Fibroblast of lung (primary cell): ENCODE data around the gene IL17D. TPM values are rescaled to one million over a fixed set of nuclear protein-coding genes. Genes with fewer than 3 reads are reported as not detected.

ENCODE experiments used
- DNase-seq, 2 donors: peaks; one replicate each; pipeline versions ENCODE4 v3.0.0 to v3.0.0-alpha.2; 2010; ENCODE audit warnings: low read depth in 2 of 2
- H2AFZ ChIP-seq: 2 replicates; pipeline ENCODE4 v1.5.1; 2012; ENCODE audit warnings: low read length, control low read depth, inconsistent platforms
- H3K27ac ChIP-seq: 2 replicates; pipeline ENCODE4 v1.5.1; 2011; ENCODE audit warnings: low read length, control low read depth; ENCODE audit not compliant: insufficient read depth
- H3K27me3 ChIP-seq: 2 replicates; pipeline ENCODE4 v1.5.1; 2011; ENCODE audit warnings: mild to moderate bottlenecking, low read length; ENCODE audit not compliant: control insufficient read depth, insufficient read depth
- H3K36me3 ChIP-seq: 2 replicates; pipeline ENCODE4 v1.5.1; 2011; ENCODE audit warnings: low read length; ENCODE audit not compliant: control insufficient read depth, insufficient read depth
- H3K4me1 ChIP-seq: 2 replicates; pipeline ENCODE4 v1.5.1; 2011; ENCODE audit warnings: low read length; ENCODE audit not compliant: control insufficient read depth, insufficient read depth; ENCODE audit errors: extremely low read depth
- H3K4me2 ChIP-seq: 2 replicates; pipeline ENCODE4 v1.5.1; 2011; ENCODE audit warnings: low read length, control low read depth; ENCODE audit not compliant: insufficient read depth; ENCODE audit errors: extremely low read depth
- H3K4me3 ChIP-seq, 4 experiments: fragments of 200-600 bp in 1 of 4; sonication (generic) in 1 of 4; replicated peaks in 1 of 4; 2 replicates each; pipeline ENCODE4 v1.5.1; 2011 to 2016; ENCODE audit warnings: low read length in 4 of 4, low read depth in 3 of 4, mild to moderate bottlenecking in 3 of 4, control low read depth in 2 of 4, inconsistent platforms in 1 of 4, mixed read lengths in 1 of 4; ENCODE audit not compliant: insufficient read depth in 1 of 4; ENCODE audit errors: control extremely low read depth in 1 of 4
- H3K79me2 ChIP-seq: 2 replicates; pipeline ENCODE4 v1.5.1; 2012; ENCODE audit warnings: mild to moderate bottlenecking, low read length, inconsistent platforms; ENCODE audit not compliant: control insufficient read depth, insufficient read depth
- H3K9ac ChIP-seq: 2 replicates; pipeline ENCODE4 v1.5.1; 2011; ENCODE audit warnings: mild to moderate bottlenecking, low read length, control low read depth; ENCODE audit not compliant: insufficient read depth
- H3K9me3 ChIP-seq: 2 replicates; pipeline ENCODE4 v1.5.1; 2012; ENCODE audit warnings: low read depth, low read length; ENCODE audit not compliant: control insufficient read depth, insufficient read depth
- H4K20me1 ChIP-seq: 2 replicates; pipeline ENCODE4 v1.5.1; 2011; ENCODE audit warnings: low read length; ENCODE audit not compliant: control insufficient read depth, insufficient read depth; ENCODE audit errors: extremely low read depth
- EZH2 ChIP-seq: IDR thresholded peaks from 2 replicates; pipeline ENCODE4 v1.5.1; 2012; ENCODE audit warnings: low read length, control low read depth, mild to moderate bottlenecking; ENCODE audit errors: missing control alignments
- polyA plus RNA-seq, 2 donors: library from polyadenylated mRNA; depleted of rRNA in 1 of 2; stranded (reverse) in 1 of 2; unstranded in 1 of 2; fragments of >200 nt; gene quantifications; 2 replicates each; pipeline ENCODE4 v1.2.1, GENCODE V29; 2011 to 2012; ENCODE audit warnings: missing spikeins in 1 of 2
- total RNA-seq: library from RNA; depleted of rRNA; stranded (reverse); fragments of >200 nt; gene quantifications from 2 replicates; pipeline ENCODE4 v1.2.1, GENCODE V29; 2014
- TF ChIP-seq, protein P1 (sequence below), 2 donors: IDR thresholded peaks in 1 of 2; conservative IDR thresholded peaks in 1 of 2; 1 replicate in 1 of 2; 2 replicates in 1 of 2; pipeline ENCODE4 v1.5.1; 2011 to 2012; ENCODE audit warnings: low read length in 2 of 2, control low read depth in 1 of 2, inconsistent platforms in 1 of 2, low read depth in 1 of 2, mild to moderate bottlenecking in 1 of 2

IL17D gene
- total and polyA plus RNA-seq, 2 donors (not counting 1 experiment from before 2014, with no cell fraction given): 1.2 to 2.3 TPM

- no peaks in the 10 kb centered on the region for H3K36me3 ChIP-seq
- H2AFZ ChIP-seq: no peak overlapping the region
- H3K4me3 ChIP-seq: no peak overlapping the region
- H3K27ac ChIP-seq: no peak overlapping the region
- no peak for DNase-seq
- H3K9ac ChIP-seq: no peak overlapping the region
- H3K79me2 ChIP-seq: no peaks in the 10 kb centered on the region
- no peaks in the 10 kb centered on the region for H3K4me1 ChIP-seq
- H4K20me1 ChIP-seq: no peaks in the 10 kb centered on the region
- no peak overlapping the region for H3K4me2 ChIP-seq
- no peaks in the 10 kb centered on the region for H3K9me3 ChIP-seq
- TF ChIP-seq EZH2: no peak
- TF ChIP-seq, protein P1, sequence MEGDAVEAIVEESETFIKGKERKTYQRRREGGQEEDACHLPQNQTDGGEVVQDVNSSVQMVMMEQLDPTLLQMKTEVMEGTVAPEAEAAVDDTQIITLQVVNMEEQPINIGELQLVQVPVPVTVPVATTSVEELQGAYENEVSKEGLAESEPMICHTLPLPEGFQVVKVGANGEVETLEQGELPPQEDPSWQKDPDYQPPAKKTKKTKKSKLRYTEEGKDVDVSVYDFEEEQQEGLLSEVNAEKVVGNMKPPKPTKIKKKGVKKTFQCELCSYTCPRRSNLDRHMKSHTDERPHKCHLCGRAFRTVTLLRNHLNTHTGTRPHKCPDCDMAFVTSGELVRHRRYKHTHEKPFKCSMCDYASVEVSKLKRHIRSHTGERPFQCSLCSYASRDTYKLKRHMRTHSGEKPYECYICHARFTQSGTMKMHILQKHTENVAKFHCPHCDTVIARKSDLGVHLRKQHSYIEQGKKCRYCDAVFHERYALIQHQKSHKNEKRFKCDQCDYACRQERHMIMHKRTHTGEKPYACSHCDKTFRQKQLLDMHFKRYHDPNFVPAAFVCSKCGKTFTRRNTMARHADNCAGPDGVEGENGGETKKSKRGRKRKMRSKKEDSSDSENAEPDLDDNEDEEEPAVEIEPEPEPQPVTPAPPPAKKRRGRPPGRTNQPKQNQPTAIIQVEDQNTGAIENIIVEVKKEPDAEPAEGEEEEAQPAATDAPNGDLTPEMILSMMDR (conservative IDR thresholded peaks at IDR 0.05 in 1 of 2, IDR thresholded peaks at IDR 0.05 in 1 of 2; ENCODE audit: low read depth in 1 of 2, low read length in 2 of 2): no peak
- H3K27me3 ChIP-seq: no peaks in the 10 kb centered on the region
Measured at GRCh38 chr13:20691616-20692015, 11.9 kb upstream of the IL17D start.

- Histone ChIP-seq H3K36me3 (no peaks in the 10 kb centered on the region), H3K9me3 (no peaks in the 10 kb centered on the region)
- no peak for DNase-seq
Measured at GRCh38 chr13:20696073-20696472, 7.4 kb upstream of the IL17D start.

DNA sequence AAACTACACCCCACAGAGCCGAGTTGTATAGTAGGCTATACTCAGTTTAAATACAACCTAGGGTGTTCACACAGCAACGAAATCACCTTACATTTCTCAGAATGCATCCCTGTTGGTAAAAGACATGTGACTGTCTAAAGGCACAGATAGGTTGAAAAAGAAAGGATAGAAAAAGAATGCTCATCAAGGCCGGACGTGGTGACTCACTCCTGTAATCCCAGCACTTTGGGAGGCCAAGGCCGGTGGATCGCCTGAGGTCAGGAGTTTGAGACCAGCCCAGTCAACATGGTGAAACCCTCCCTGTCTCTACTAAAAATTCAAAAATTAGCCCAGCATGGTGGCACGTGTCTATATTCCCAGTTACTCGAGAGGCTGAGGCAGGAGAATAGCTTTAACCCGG lies 3.8 kb upstream of the IL17D start:
- no peak for DNase-seq
- Histone ChIP-seq H3K79me2 (no peaks in the 10 kb centered on the region), H3K4me2 (no peak overlapping the region), H3K4me3 (no peak overlapping the region), H3K4me1 (no peaks in the 10 kb centered on the region), H4K20me1 (no peaks in the 10 kb centered on the region), H3K9ac (no peak overlapping the region), H2AFZ (no peak overlapping the region), H3K9me3 (no peaks in the 10 kb centered on the region), H3K27ac (no peak overlapping the region), H3K36me3 (no peaks in the 10 kb centered on the region), H3K27me3 (no peaks in the 10 kb centered on the region)
- TF ChIP-seq, protein P1 (conservative IDR thresholded peaks at IDR 0.05 in 1 of 2, IDR thresholded peaks at IDR 0.05 in 1 of 2; ENCODE audit: low read depth in 1 of 2, low read length in 2 of 2): no peak

More at GRCh38 chr13:20696073-20696472, 7.4 kb upstream of the IL17D start:
- no peak overlapping the region for H2AFZ ChIP-seq
- no peak overlapping the region for H3K9ac ChIP-seq
- H3K4me1 ChIP-seq: no peaks in the 10 kb centered on the region
- no peak overlapping the region for H3K27ac ChIP-seq
- H3K4me3 ChIP-seq: no peak overlapping the region
- TF ChIP-seq, protein P1 (conservative IDR thresholded peaks at IDR 0.05 in 1 of 2, IDR thresholded peaks at IDR 0.05 in 1 of 2; ENCODE audit: low read depth in 1 of 2, low read length in 2 of 2): no peak
- no peaks in the 10 kb centered on the region for H3K27me3 ChIP-seq
- H3K79me2 ChIP-seq: no peaks in the 10 kb centered on the region
- H4K20me1 ChIP-seq: no peaks in the 10 kb centered on the region
- H3K4me2 ChIP-seq: no peak overlapping the region
